ENCODE data around the gene NACC1. TPM values are rescaled to one million over a fixed set of nuclear protein-coding genes. Genes with fewer than 3 reads are reported as not detected.

The NACC1 gene
- polyA plus RNA-seq, 2 of the 4 experiments (the other 2 are of a cell fraction), result 26.1 to 37.9 TPM

GRCh38 chr19:13069415-13070359, 48.4 kb upstream of the NACC1 start:
- POLR2A ChIA-PET, result no interaction called here
- FAIRE-seq (no peak), ATAC-seq (peak; percentile 44 to 72; a peak in 5 of 6 replicates), DNase-seq (ENCODE audit: low read depth in 1 of 2, low spot score in 1 of 2) (no peak)
- Histone ChIP-seq H3K4me1 (no peaks in the 10 kb centered on the region), H3K9me3 (no peaks in the 10 kb centered on the region), H3K27ac (no peak overlapping the region), H3K4me3 (no peak overlapping the region), H3K4me2 (no peak overlapping the region)
- CTCF ChIA-PET, result interaction anchor here (1.0 to 6.4 kb wide), 10 partner anchors 8 to 104 kb away, joined by 3 to 40 read pairs (median 6); no protein-coding TSS in a partner anchor
- 64% methylated on average over 12 of the region's 20 CpGs for WGBS (ENCODE audit: missing lambda C conversion rate)
- no peak for TF ChIP-seq SREBF2 (IDR thresholded peaks at IDR 0.05)
- no peak for TF ChIP-seq ZC3H11A (IDR thresholded peaks at IDR 0.05)
- no peak for TF ChIP-seq RFX5 (IDR thresholded peaks at IDR 0.05)
- no peak for TF ChIP-seq MAZ (IDR thresholded peaks at IDR 0.05; ENCODE audit: borderline replicate concordance, low read depth, low read length)
- TF ChIP-seq FOSL2 (IDR thresholded peaks at IDR 0.05), result no peak
- TF ChIP-seq FOSL2 (CRISPR knock-in tag; IDR thresholded peaks at IDR 0.05), result no peak
- no peak for TF ChIP-seq HEYL (CRISPR knock-in tag; IDR thresholded peaks at IDR 0.05)
- TF ChIP-seq CEBPB (IDR thresholded peaks at IDR 0.05), result no peak
- TF ChIP-seq ELK1 (IDR thresholded peaks at IDR 0.05; ENCODE audit: low read depth, low read length), result no peak
- TF ChIP-seq RARB (CRISPR knock-in tag; IDR thresholded peaks at IDR 0.05), result no peak
- no peak for TF ChIP-seq E2F6 (IDR thresholded peaks at IDR 0.05; ENCODE audit: borderline replicate concordance, low read depth)
- no peak for TF ChIP-seq PHF8 (IDR thresholded peaks at IDR 0.05; ENCODE audit: borderline replicate concordance, low read depth)
- no peak for TF ChIP-seq ZFP36 (IDR thresholded peaks at IDR 0.05; ENCODE audit: borderline replicate concordance, partially characterized antibody)
- no peak for TF ChIP-seq RAD21 (conservative IDR thresholded peaks at IDR 0.05 in 1 of 2, IDR thresholded peaks at IDR 0.05 in 1 of 2)

- no peaks in the 10 kb centered on the region for H3K4me1 ChIP-seq
- WGBS (ENCODE audit: missing lambda C conversion rate), result 83% methylated on average over 16 of the region's 32 CpGs
- ATAC-seq (no peak), FAIRE-seq (no peak), DNase-seq (ENCODE audit: low read depth in 1 of 2, low spot score in 1 of 2) (no peak)
- POLR2A ChIA-PET, result no interaction called here
- H3K4me2 ChIP-seq, result no peak overlapping the region
- TF ChIP-seq HOXB13 (CRISPR knock-in tag; IDR thresholded peaks at IDR 0.05; ENCODE audit: low read depth) (no peak), HMGXB4 (CRISPR knock-in tag; IDR thresholded peaks at IDR 0.05; ENCODE audit: borderline replicate concordance) (no peak), HOXB5 (CRISPR knock-in tag; IDR thresholded peaks at IDR 0.05) (no peak)
- H3K27ac ChIP-seq, result no peak overlapping the region
- no peak overlapping the region for H3K4me3 ChIP-seq
- CTCF ChIA-PET, result interaction anchor here (1.0 to 6.4 kb wide), 9 partner anchors 9 to 105 kb away, joined by 3 to 40 read pairs (median 7); no protein-coding TSS in a partner anchor
- no peaks in the 10 kb centered on the region for H3K9me3 ChIP-seq
Observed at GRCh38 chr19:13070425-13071140, 47.5 kb upstream of the NACC1 start.
